ENCODE data around the gene GALNT2.

The GALNT2 gene

GRCh38 chr1:230136453-230137336, 69.7 kb downstream of the GALNT2 start:
- DNase-seq = no peak

GRCh38 chr1:230137337-230137815, 70.3 kb downstream of the GALNT2 start:
- DNase-seq = no peak

- DNase-seq = no peak
Measured at GRCh38 chr1:230138561-230139239, 71.7 kb downstream of the GALNT2 start.

- no peak for DNase-seq
Measured at GRCh38 chr1:230139315-230139714, 72.3 kb downstream of the GALNT2 start.

GRCh38 chr1:230139741-230140140, 72.7 kb downstream of the GALNT2 start:
- DNase-seq = no peak

GRCh38 chr1:230140221-230141020, 73.4 kb downstream of the GALNT2 start:
- DNase-seq = no peak

GRCh38 chr1:230141021-230141648, 74.1 kb downstream of the GALNT2 start:
- DNase-seq = no peak

- DNase-seq = no peak
Measured at GRCh38 chr1:230141797-230142607, 75.0 kb downstream of the GALNT2 start.

- no peak for DNase-seq
Measured at GRCh38 chr1:230142608-230143210, 75.7 kb downstream of the GALNT2 start.

GRCh38 chr1:230143534-230143933, 76.5 kb downstream of the GALNT2 start:
- DNase-seq = no peak

GRCh38 chr1:230144010-230144614, 77.1 kb downstream of the GALNT2 start:
- no peak for DNase-seq

GRCh38 chr1:230144758-230145504, 77.9 kb downstream of the GALNT2 start:
- DNase-seq = no peak

- DNase-seq = no peak
Measured at GRCh38 chr1:230145505-230145899, 78.5 kb downstream of the GALNT2 start.

GRCh38 chr1:230145953-230146476, 79.0 kb downstream of the GALNT2 start:
- no peak for DNase-seq

GRCh38 chr1:230146709-230147108, 79.7 kb downstream of the GALNT2 start:
- DNase-seq = no peak

- no peak for DNase-seq
Measured at GRCh38 chr1:230147253-230148125, 80.5 kb downstream of the GALNT2 start.

GRCh38 chr1:230148126-230148652, 81.2 kb downstream of the GALNT2 start:
- no peak for DNase-seq

GRCh38 chr1:230148768-230149469, 81.9 kb downstream of the GALNT2 start:
- DNase-seq = no peak

Measured in NCI-H526 (cell line).